GM19395 (cell line): ENCODE data around the gene SPRTN.
"Not testable (repeated sequence)": the region's sequence is repeated elsewhere in the genome, so short reads cannot be mapped to it uniquely, and the experiment has no call there.

Source experiments
- ATAC-seq: cut with Tn5 transposase; IDR thresholded peaks from one replicate; pipeline ENCODE4 v1.9.1; 2021; ENCODE audit warnings: mild to moderate bottlenecking, moderate library complexity; ENCODE audit not compliant: unreplicated experiment

Gene SPRTN

GRCh38 chr1:231335663-231336602 is 2.2 kb upstream of the SPRTN start:
- no peak for ATAC-seq

- ATAC-seq, result peak; percentile 1
These were observed 1.0 kb upstream of the SPRTN start for GRCh38 chr1:231337043-231337471.

GRCh38 chr1:231337472-231338269 is 422 bp upstream of the SPRTN start, which contains the start of gene EXOC8:
Gene EXOC8, minus strand, starts transcription at chr1:231337852. Its CDS starts 107 bp downstream, at chr1:231337745.
- ATAC-seq, result peak; percentile 75

- no peak for ATAC-seq
These were observed 2.4 kb downstream of the SPRTN start for GRCh38 chr1:231340328-231341013.

- ATAC-seq, result no peak
These were observed 9.9 kb downstream of the SPRTN start for GRCh38 chr1:231347961-231348360.

- no peak for ATAC-seq
These were observed 10.3 kb downstream of the SPRTN start for GRCh38 chr1:231348442-231348841.

- not testable (repeated sequence) for ATAC-seq
These were observed 10.8 kb downstream of the SPRTN start for GRCh38 chr1:231348856-231349255.

GRCh38 chr1:231351816-231352215 is 13.7 kb downstream of the SPRTN start:
- ATAC-seq, result no peak

- no peak for ATAC-seq
These were observed 15.0 kb downstream of the SPRTN start for GRCh38 chr1:231353086-231353485.

GRCh38 chr1:231354330-231355020 is 16.4 kb downstream of the SPRTN start:
- ATAC-seq, result no peak

GRCh38 chr1:231355171-231355570 is 17.1 kb downstream of the SPRTN start:
- no peak for ATAC-seq

- peak; percentile 12 for ATAC-seq
These were observed 19.2 kb downstream of the SPRTN start for GRCh38 chr1:231357187-231357772.

GRCh38 chr1:231357831-231358354 is 19.8 kb downstream of the SPRTN start:
- ATAC-seq, result peak; percentile 92

GRCh38 chr1:231359113-231359512 is 21.0 kb downstream of the SPRTN start:
- no peak for ATAC-seq

- ATAC-seq, result no peak
These were observed 24.2 kb downstream of the SPRTN start for GRCh38 chr1:231362325-231362724.

- ATAC-seq, result no peak
These were observed 25.5 kb downstream of the SPRTN start for GRCh38 chr1:231363624-231364023.

GRCh38 chr1:231364192-231364591 is 26.1 kb downstream of the SPRTN start:
- no peak for ATAC-seq

GRCh38 chr1:231369282-231369681 is 31.2 kb downstream of the SPRTN start:
- no peak for ATAC-seq

GRCh38 chr1:231372501-231372900 is 34.4 kb downstream of the SPRTN start:
- no peak for ATAC-seq

- no peak for ATAC-seq
These were observed 36.3 kb downstream of the SPRTN start for GRCh38 chr1:231374394-231374793.
